RKO (cell line): ENCODE measurements around the gene DPF1.

ENCODE experiments used
- DNase-seq: peaks from one replicate; pipeline ENCODE4 v3.0.0-alpha.2; 2016; ENCODE audit warnings: low spot score

Gene DPF1

DNA sequence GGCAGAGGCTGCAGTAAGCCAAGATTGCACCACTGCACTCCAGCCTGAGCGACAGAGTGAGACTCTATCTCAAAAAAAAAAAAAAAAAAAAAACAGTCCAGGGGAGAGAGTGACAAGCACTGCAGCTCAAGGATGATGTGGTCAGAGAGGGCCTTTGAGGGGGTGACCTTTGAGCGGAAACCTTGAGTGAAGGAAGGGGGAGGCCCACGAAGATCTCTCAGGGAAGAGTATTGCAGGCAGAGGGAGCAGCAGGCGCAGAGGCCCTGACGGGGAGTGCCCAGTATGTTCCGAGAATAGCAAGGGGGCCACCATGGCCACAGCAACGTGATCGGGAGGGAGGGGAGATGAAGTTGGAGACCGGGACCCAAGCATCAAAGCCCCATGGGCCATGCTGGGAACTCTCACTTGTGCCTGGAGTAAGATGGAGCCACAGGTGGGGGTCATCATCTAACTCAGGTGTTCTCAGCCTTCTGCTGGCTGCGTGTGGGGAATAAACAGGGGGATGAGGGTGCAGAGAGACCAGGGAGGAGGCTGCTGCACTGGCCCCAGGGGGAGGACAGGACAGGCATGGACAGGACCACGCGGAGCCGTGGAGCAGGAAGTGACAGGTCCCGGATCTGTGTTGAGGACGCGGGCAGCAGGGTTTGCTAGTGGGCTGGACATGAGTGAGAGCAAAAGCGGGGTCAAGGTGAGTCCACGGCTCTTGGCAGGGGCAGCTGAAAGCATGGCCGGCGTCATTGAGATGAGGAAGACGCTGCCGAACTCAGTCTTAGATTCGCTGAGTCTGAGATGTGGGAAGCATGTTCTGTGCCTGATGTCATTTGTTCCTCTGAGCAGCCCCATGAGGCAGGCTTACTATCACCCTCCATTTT lies 60.4 kb downstream of the DPF1 start:
- DNase-seq = no peak

- no peak for DNase-seq
These were observed 61.4 kb downstream of the DPF1 start for GRCh38 chr19:38162632-38163031.

- no peak for DNase-seq
These were observed 61.9 kb downstream of the DPF1 start for GRCh38 chr19:38162094-38162493.
